WTC11 (cell line): ENCODE data around the gene GARS1. TPM values are rescaled to one million over a fixed set of nuclear protein-coding genes. Genes with fewer than 3 reads are reported as not detected.

Source experiments
- ATAC-seq: fragments of 200-7000 bp; cut with Tn5 transposase; 2 replicates; pipeline ENCODE4 v1.10.0; 2021; ENCODE audit warnings: mild to moderate bottlenecking, moderate library complexity
- CTCF ChIA-PET: fragments of 300-600 bp; sonication (Branson Sonifier 250); formaldehyde crosslinking; loops from one replicate; lab custom pipeline; 2021; ENCODE audit warnings: antibody characterized with exemption; lab: Charles Lee
- POLR2A ChIA-PET: fragments of 350-600 bp; sonication (Branson Sonifier 250); formaldehyde crosslinking; loops from one replicate; lab custom pipeline; 2021; ENCODE audit warnings: antibody characterized with exemption; lab: Charles Lee
- DNase-seq: peaks from one replicate; pipeline ENCODE4 v3.0.0; 2021; ENCODE audit warnings: low spot score
- H3K27ac Mint-ChIP-seq: 2 replicates; pipeline ENCODE4 v1.8.0; 2021; ENCODE audit warnings: mixed read lengths
- H3K27me3 Mint-ChIP-seq: 2 replicates; pipeline ENCODE4 v1.8.0; 2021; ENCODE audit warnings: low read depth, mild to moderate bottlenecking, moderate library complexity, mixed read lengths
- H3K36me3 Mint-ChIP-seq: 2 replicates; pipeline ENCODE4 v1.8.0; 2021; ENCODE audit warnings: mixed read lengths
- H3K4me1 Mint-ChIP-seq: 2 replicates; pipeline ENCODE4 v1.8.0; 2022; ENCODE audit warnings: mixed read lengths
- H3K4me3 Mint-ChIP-seq: 2 replicates; pipeline ENCODE4 v1.8.0; 2021; ENCODE audit warnings: mild to moderate bottlenecking, moderate library complexity, mixed read lengths
- H3K9me3 Mint-ChIP-seq: 2 replicates; pipeline ENCODE4 v1.8.0; 2021; ENCODE audit warnings: mixed read lengths
- AFF4 ChIP-seq: sonication (generic); formaldehyde crosslinking; IDR thresholded peaks from 2 replicates; pipeline ENCODE4 v1.8.1; 2023; ENCODE audit warnings: mild to moderate bottlenecking, missing genetic modification reagents, borderline replicate concordance
- EMX1 ChIP-seq: fragments of 250-450 bp; sonication (Bioruptor Pico); IDR thresholded peaks from 2 replicates; pipeline ENCODE4 v1.8.0; 2021; ENCODE audit warnings: mild to moderate bottlenecking
- ETV6 ChIP-seq: sonication (generic); formaldehyde crosslinking; IDR thresholded peaks from 2 replicates; pipeline ENCODE4 v1.8.1; 2022; ENCODE audit warnings: mild to moderate bottlenecking, missing genetic modification reagents
- HMGA2 ChIP-seq: fragments of 250-450 bp; sonication (Bioruptor Pico); IDR thresholded peaks from 2 replicates; pipeline ENCODE4 v1.4.0; 2021; ENCODE audit warnings: mild to moderate bottlenecking, moderate library complexity
- HMGXB4 ChIP-seq: sonication (generic); formaldehyde crosslinking; IDR thresholded peaks from 2 replicates; pipeline ENCODE4 v1.8.1; 2023; ENCODE audit warnings: mild to moderate bottlenecking, moderate library complexity, missing genetic modification reagents
- MXD4 ChIP-seq: fragments of 250-450 bp; sonication (Bioruptor Pico); IDR thresholded peaks from 2 replicates; pipeline ENCODE4 v1.8.0; 2021; ENCODE audit warnings: mild to moderate bottlenecking, moderate library complexity, borderline replicate concordance
- NFE2L1 ChIP-seq: sonication (generic); formaldehyde crosslinking; IDR thresholded peaks from 2 replicates; pipeline ENCODE4 v1.8.1; 2023; ENCODE audit warnings: missing genetic modification reagents
- PRDM15 ChIP-seq: sonication (generic); formaldehyde crosslinking; IDR thresholded peaks from 2 replicates; pipeline ENCODE4 v1.8.0; 2022; ENCODE audit warnings: missing genetic modification reagents
- RELA ChIP-seq: sonication (generic); formaldehyde crosslinking; IDR thresholded peaks from 2 replicates; pipeline ENCODE4 v1.8.1; 2022; ENCODE audit warnings: missing genetic modification reagents, mild to moderate bottlenecking, borderline replicate concordance
- RORB ChIP-seq: fragments of 250-450 bp; sonication (Bioruptor Pico); IDR thresholded peaks from 2 replicates; pipeline ENCODE4 v1.9.0; 2021; ENCODE audit warnings: mild to moderate bottlenecking
- TCF7 ChIP-seq: sonication (generic); formaldehyde crosslinking; IDR thresholded peaks from 2 replicates; pipeline ENCODE4 v1.8.0; 2022; ENCODE audit warnings: mild to moderate bottlenecking, low read depth, missing genetic modification reagents, moderate library complexity
- ZBTB21 ChIP-seq: sonication (generic); formaldehyde crosslinking; IDR thresholded peaks from 2 replicates; pipeline ENCODE4 v1.8.1; 2023; ENCODE audit warnings: mild to moderate bottlenecking, missing genetic modification reagents, borderline replicate concordance
- total RNA-seq: library from RNA; stranded (reverse); gene quantifications from 3 replicates; pipeline ENCODE4 v1.2.3, GENCODE V29; 2021
- TF ChIP-seq, protein P1 (sequence below): sonication (generic); formaldehyde crosslinking; IDR thresholded peaks from 2 replicates; pipeline ENCODE4 v1.8.0; 2022; ENCODE audit warnings: mild to moderate bottlenecking, missing genetic modification reagents
- TF ChIP-seq, protein P2 (sequence below): sonication (generic); formaldehyde crosslinking; IDR thresholded peaks from 2 replicates; pipeline ENCODE4 v1.8.0; 2022; ENCODE audit warnings: mild to moderate bottlenecking, missing genetic modification reagents
- TF ChIP-seq, protein P3 (sequence below): sonication (generic); formaldehyde crosslinking; IDR thresholded peaks from 2 replicates; pipeline ENCODE4 v1.8.1; 2023; ENCODE audit warnings: mild to moderate bottlenecking, missing genetic modification reagents, moderate library complexity
- TF ChIP-seq, protein P4 (sequence below): fragments of 250-450 bp; sonication (Bioruptor Pico); conservative IDR thresholded peaks from 2 replicates; pipeline ENCODE4 v1.9.0; 2021; ENCODE audit warnings: mild to moderate bottlenecking

GARS1 gene
- total RNA-seq, 1 experiment from 2014 or later = 236 TPM

DNA sequence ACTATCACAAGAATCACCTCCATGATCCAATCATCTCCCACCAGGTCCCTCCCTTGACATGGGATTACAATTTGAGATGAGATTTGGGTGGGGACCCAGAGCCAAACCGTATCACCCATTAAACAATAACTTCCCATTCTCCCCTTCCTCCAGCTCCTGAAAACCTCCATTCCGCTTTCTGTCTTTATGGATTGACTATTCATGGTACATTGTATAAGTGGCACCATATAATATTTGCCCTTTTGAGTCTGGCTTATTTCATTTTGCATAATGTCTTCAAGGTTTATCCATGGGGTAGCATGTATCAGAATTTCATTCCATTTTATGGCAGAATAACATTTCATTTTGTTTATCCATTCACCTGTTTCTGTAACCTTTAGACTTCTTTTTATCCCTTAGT is 39.2 kb upstream of the GARS1 start:
- CTCF ChIA-PET = no interaction called here
- POLR2A ChIA-PET = no interaction called here
- peaks cover 7% of the 10 kb centered on the region for H3K9me3 Mint-ChIP-seq
- ATAC-seq (no peak), DNase-seq (no peak)
- no peaks in the 10 kb centered on the region; the same call in 1 of the 2 replicates for H3K27me3 Mint-ChIP-seq
- no peaks in the 10 kb centered on the region for H3K36me3 Mint-ChIP-seq
- H3K27ac Mint-ChIP-seq = no peak overlapping the region
- no peak overlapping the region for H3K4me3 Mint-ChIP-seq
- TF ChIP-seq ETV6 (CRISPR knock-in tag) (no peak), HMGXB4 (CRISPR knock-in tag) (no peak), HMGA2 (CRISPR knock-in tag) (no peak), NFE2L1 (no peak), AFF4 (CRISPR knock-in tag) (no peak), TCF7 (no peak), RORB (CRISPR knock-in tag) (no peak), EMX1 (CRISPR knock-in tag) (no peak), MXD4 (no peak), ZBTB21 (CRISPR knock-in tag) (no peak)
- TF ChIP-seq, protein P1, sequence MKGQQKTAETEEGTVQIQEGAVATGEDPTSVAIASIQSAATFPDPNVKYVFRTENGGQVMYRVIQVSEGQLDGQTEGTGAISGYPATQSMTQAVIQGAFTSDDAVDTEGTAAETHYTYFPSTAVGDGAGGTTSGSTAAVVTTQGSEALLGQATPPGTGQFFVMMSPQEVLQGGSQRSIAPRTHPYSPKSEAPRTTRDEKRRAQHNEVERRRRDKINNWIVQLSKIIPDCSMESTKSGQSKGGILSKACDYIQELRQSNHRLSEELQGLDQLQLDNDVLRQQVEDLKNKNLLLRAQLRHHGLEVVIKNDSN = no peak
- TF ChIP-seq, protein P2, sequence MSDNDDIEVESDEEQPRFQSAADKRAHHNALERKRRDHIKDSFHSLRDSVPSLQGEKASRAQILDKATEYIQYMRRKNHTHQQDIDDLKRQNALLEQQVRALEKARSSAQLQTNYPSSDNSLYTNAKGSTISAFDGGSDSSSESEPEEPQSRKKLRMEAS (CRISPR knock-in tag) = no peak
- H3K4me1 Mint-ChIP-seq = no peaks in the 10 kb centered on the region

GRCh38 chr7:30556840-30557239 is 37.8 kb upstream of the GARS1 start:
- ATAC-seq (peak; percentile 84), DNase-seq (peak; percentile 47)
- peaks cover 6% of the 10 kb centered on the region for H3K9me3 Mint-ChIP-seq
- ChIA-PET CTCF (interaction anchor here (0.7 to 1.2 kb wide), 4 partner anchors 8 to 324 kb away, joined by 3 to 4 read pairs (median 3); no protein-coding TSS in a partner anchor), POLR2A (interaction anchor here (1.0 kb wide), 1 partner anchor 10 kb away, joined by 3 read pairs; no protein-coding TSS in a partner anchor)
- no peaks in the 10 kb centered on the region; the same call in 1 of the 2 replicates for H3K27me3 Mint-ChIP-seq
- TF ChIP-seq NFE2L1 (no peak), RELA (no peak), MXD4 (no peak), PRDM15 (no peak)
- TF ChIP-seq, protein P3, sequence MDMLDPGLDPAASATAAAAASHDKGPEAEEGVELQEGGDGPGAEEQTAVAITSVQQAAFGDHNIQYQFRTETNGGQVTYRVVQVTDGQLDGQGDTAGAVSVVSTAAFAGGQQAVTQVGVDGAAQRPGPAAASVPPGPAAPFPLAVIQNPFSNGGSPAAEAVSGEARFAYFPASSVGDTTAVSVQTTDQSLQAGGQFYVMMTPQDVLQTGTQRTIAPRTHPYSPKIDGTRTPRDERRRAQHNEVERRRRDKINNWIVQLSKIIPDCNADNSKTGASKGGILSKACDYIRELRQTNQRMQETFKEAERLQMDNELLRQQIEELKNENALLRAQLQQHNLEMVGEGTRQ (CRISPR knock-in tag) = no peak
- TF ChIP-seq, protein P4, sequence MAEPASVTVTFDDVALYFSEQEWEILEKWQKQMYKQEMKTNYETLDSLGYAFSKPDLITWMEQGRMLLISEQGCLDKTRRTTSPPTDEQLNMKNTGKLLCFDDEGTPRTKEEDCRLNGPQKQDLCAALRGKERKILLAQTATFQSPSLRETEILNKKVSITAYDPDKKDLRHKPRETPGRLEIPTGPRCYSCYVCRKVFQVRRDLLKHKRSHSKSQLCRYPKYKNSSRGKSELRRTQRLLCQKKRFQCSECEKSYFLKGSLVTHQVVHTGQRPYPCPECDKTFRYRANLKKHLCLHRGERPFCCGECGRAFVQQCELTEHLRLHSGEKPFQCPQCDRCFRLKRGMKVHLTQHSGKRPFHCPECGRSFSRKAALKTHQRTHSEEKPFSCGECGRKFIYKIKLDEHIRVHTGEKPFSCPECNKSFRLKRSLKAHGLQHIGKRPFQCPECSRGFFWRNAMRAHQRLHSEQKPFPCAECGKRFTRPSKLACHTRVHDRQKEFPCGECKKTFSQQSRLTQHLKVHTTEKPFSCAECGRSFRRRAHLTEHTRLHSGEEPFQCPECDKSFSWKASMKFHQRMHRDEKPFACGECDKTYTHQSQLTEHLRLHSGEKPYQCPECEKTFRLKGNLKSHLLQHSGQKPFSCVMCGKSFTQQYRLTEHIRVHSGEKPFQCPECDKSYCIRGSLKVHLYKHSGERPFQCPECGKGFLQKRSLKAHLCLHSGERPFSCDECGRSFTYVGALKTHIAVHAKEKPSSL (CRISPR knock-in tag) = no peak
- no peak overlapping the region for H3K27ac Mint-ChIP-seq
- no peak overlapping the region for H3K4me3 Mint-ChIP-seq
- H3K36me3 Mint-ChIP-seq = no peaks in the 10 kb centered on the region
- H3K4me1 Mint-ChIP-seq = no peaks in the 10 kb centered on the region
